HG03354 (cell line): ENCODE measurements around the gene PCDHGB6.
"Not testable (repeated sequence)": the region's sequence is repeated elsewhere in the genome, so short reads cannot be mapped to it uniquely, and the experiment has no call there.

ENCODE experiments used
- ATAC-seq: cut with Tn5 transposase; IDR thresholded peaks from one replicate; pipeline ENCODE4 v1.9.1; 2021; ENCODE audit warnings: mild to moderate bottlenecking; ENCODE audit not compliant: unreplicated experiment, poor library complexity, severe bottlenecking

Gene PCDHGB6

DNA sequence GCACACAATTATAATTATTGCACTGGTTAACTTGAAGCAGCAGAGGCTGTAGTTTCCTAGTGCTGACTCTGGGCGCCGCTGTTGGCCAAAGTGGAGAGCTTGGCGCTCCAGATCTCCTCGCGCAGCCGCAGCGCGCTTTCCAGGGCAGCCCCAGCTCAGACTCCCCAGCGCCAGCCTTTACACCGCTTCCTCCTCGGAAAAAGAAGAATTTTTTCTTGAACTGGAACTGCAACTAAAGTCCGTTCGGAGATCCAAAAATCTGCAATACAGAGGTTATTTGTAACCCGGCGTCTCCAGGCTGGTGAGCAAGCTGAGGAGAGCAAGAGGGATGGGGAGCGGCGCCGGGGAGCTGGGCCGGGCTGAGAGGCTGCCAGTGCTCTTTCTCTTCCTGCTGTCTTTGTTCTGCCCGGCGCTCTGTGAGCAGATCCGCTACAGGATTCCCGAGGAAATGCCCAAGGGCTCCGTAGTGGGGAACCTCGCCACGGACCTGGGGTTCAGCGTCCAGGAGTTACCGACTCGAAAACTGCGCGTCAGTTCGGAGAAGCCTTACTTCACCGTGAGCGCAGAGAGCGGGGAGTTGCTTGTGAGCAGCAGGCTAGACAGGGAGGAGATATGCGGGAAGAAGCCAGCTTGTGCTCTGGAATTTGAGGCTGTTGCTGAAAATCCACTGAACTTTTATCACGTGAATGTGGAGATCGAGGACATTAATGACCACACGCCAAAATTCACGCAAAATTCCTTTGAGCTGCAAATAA lies 20.1 kb upstream of the PCDHGB6 start, which contains the start of gene PCDHGB4:
Gene PCDHGB4, plus strand, starts transcription at position 142 of the 755 bp plus-strand sequence. Its CDS starts 187 bp downstream, at position 329.
- peak; percentile 98 for ATAC-seq

DNA sequence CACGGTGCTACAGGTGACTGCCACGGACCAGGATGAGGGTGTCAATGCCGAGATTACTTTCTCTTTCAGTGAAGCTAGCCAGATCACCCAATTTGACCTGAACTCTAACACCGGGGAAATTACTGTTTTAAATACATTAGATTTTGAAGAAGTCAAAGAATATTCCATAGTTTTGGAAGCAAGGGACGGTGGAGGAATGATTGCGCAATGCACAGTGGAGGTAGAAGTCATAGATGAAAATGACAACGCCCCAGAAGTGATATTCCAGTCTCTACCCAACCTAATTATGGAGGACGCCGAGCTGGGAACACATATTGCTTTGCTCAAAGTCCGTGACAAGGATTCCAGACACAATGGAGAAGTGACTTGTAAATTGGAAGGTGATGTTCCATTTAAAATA lies 19.2 kb upstream of the PCDHGB6 start:
- no peak for ATAC-seq

DNA sequence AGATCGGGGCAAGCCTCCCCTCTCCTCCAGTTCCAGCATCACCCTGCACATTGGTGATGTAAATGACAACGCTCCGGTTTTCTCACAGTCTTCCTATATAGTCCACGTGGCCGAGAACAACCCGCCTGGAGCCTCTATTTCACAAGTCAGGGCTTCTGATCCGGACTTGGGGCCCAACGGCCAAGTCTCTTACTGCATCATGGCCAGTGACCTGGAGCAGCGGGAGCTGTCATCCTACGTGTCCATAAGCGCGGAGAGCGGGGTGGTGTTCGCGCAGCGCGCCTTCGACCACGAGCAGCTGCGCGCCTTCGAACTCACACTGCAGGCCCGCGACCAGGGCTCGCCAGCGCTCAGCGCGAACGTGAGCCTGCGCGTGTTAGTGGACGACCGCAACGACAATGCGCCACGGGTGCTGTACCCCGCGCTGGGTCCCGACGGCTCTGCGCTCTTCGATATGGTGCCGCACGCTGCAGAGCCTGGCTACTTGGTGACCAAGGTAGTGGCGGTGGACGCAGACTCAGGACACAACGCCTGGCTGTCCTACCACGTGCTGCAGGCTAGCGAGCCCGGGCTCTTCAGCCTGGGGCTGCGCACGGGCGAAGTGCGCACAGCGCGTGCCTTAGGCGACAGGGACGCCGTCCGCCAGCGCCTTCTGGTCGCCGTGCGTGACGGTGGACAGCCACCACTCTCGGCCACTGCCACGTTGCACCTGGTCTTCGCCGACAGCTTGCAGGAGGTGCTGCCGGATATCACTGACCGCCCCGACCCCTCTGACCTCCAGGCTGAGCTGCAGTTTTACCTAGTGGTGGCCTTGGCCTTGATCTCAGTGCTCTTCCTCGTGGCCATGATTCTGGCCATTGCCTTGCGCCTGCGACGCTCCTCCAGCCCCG lies 18.4 kb upstream of the PCDHGB6 start:
- ATAC-seq = no peak

DNA sequence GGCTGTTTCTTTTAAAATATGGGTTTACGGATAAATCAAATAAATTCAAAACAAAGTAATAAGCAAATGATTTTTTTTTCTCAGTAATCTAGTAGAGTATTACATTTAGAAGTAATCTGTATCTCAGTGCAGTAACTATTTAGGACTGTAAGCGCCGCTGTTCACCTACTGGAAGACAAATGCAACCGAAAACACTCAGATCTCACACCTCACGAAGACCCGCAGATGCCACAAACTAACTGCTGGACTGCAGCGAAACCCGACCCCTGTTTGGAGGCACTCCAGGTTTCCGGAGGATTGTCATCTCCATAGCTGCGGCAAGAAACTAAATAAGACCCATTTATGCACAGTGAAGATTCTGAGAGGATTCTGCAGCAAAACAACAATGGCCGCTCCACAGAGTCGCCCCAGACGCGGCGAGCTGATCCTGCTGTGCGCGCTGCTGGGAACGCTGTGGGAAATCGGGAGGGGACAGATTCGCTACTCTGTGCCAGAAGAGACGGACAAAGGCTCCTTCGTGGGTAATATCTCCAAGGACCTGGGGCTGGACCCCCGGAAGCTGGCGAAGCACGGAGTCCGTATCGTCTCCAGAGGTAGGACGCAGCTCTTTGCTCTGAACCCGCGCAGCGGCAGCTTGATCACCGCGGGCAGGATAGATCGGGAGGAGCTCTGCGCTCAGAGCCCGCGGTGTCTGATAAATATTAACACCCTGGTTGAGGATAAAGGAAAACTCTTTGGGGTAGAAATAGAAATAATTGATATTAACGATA lies 15.2 kb upstream of the PCDHGB6 start, which contains the start of gene PCDHGA8:
Gene PCDHGA8, plus strand, starts transcription at position 205 of the 770 bp plus-strand sequence. Its CDS starts 181 bp downstream, at position 386.
- ATAC-seq = no peak

DNA sequence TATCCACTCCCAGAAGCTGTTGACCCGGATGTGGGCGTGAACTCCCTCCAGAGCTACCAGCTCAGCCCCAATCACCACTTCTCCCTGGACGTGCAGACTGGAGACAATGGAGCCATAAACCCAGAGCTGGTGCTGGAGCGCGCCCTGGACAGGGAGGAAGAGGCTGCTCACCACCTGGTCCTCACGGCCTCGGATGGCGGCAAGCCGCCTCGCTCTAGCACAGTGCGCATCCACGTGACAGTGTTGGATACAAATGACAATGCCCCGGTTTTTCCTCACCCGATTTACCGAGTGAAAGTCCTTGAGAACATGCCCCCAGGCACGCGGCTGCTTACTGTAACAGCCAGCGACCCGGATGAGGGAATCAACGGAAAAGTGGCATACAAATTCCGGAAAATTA lies 14.6 kb upstream of the PCDHGB6 start:
- ATAC-seq = no peak

DNA sequence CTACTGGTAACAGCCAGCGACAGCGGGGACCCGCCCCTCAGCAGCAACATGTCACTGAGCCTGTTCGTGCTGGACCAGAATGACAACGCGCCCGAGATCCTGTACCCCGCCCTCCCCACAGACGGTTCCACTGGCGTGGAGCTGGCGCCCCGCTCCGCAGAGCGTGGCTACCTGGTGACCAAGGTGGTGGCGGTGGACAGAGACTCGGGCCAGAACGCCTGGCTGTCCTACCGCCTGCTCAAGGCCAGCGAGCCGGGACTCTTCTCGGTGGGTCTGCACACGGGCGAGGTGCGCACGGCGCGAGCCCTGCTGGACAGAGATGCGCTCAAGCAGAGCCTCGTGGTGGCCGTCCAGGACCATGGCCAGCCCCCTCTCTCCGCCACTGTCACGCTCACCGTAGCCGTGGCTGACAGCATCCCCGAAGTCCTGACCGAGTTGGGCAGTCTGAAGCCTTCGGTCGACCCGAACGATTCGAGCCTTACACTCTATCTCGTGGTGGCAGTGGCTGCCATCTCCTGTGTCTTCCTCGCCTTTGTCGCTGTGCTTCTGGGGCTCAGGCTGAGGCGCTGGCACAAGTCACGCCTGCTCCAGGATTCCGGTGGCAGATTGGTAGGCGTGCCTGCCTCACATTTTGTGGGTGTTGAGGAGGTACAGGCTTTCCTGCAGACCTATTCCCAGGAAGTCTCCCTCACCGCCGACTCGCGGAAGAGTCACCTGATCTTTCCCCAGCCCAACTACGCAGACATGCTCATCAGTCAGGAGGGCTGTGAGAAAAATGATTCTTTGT lies 13.2 kb upstream of the PCDHGB6 start:
- ATAC-seq = not testable (repeated sequence)

DNA sequence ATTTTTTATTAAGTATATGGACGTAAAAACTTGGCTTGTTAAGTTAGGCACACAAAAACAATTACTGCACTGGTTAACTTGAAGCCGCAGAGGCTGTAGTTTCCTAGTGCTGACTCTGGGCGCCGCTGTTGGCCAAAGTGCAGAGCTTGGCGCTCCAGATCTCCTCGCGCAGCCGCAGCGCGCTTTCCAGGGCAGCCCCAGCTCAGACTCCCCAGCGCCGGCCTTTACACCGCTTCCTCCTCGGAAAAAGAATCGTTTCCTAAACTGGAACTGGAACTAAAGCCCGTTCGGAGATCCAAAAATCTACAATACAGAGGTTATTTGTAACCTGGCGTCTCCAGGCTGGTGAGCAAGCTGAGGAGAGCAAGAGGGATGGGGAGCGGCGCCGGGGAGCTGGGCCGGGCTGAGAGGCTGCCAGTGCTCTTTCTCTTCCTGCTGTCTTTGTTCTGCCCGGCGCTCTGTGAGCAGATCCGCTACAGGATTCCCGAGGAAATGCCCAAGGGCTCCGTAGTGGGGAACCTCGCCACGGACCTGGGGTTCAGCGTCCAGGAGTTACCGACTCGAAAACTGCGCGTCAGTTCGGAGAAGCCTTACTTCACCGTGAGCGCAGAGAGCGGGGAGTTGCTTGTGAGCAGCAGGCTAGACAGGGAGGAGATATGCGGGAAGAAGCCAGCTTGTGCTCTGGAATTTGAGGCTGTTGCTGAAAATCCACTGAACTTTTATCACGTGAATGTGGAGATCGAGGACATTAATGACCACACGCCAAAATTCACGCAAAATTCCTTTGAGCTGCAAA lies 9.9 kb upstream of the PCDHGB6 start, which contains the start of gene PCDHGB5:
Gene PCDHGB5, plus strand, starts transcription at position 192 of the 796 bp plus-strand sequence. Its CDS starts 181 bp downstream, at position 373.
- peak; percentile 93 for ATAC-seq

DNA sequence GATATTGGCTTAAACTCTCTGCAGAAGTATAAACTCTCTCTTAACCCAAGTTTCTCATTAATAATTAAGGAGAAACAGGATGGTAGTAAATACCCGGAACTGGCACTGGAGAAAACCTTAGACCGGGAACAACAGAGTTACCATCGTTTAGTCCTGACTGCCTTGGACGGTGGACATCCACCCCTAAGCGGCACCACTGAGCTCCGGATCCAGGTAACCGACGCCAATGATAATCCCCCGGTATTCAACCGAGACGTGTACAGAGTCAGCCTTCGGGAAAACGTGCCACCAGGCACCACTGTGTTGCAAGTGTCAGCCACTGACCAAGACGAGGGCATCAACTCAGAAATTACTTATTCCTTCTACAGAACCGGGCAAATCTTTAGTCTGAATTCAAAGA lies 9.2 kb upstream of the PCDHGB6 start:
- no peak for ATAC-seq

DNA sequence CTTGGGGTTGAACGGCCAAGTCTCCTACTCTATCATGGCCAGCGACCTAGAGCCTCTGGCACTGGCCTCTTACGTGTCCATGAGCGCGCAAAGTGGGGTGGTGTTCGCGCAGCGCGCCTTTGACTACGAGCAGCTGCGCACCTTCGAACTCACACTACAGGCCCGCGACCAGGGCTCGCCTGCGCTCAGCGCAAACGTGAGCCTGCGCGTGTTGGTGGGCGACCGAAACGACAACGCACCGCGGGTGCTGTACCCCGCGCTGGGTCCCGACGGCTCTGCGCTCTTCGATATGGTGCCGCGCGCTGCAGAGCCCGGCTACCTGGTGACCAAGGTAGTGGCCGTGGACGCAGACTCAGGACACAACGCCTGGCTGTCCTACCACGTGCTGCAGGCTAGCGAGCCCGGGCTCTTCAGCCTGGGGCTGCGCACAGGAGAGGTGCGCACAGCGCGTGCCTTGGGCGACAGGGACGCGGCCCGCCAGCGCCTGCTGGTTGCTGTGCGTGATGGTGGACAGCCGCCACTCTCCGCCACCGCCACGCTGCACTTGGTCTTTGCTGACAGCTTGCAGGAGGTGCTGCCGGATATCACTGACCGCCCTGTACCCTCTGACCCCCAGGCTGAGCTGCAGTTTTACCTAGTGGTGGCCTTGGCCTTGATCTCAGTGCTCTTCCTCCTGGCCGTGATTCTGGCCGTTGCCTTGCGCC lies 8.1 kb upstream of the PCDHGB6 start:
- ATAC-seq = no peak

DNA sequence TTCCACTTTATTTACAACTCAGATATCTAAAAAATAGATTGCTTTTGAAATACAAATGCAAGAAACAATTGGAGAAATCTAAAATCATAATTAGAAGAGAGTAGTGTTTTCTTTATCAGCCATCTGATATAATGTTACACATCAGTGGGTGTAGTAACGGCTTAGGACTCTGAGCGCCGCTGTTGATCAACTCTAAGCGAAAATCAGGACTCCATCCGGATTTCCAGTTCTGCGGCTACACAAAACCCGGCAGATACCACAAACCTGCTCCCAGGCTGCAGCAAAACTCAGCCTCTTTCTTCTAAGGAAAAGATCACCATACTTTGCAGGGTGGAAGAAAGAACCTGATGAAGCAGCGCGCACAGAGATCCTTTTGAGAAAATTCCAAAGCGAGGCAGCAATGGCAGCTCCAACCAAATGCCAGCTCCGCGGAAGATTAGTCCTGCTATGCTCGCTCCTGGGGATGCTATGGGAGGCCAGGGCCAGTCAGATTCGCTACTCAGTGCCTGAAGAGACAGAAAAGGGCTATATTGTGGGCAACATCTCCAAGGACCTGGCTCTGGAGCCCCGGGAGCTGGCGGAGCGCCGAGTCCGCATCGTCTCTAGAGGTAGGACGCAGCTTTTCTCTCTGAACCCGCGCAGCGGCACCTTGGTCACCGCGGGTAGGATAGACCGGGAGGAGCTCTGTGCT lies 5.1 kb upstream of the PCDHGB6 start, which contains the start of gene PCDHGA9:
Gene PCDHGA9, plus strand, starts transcription at position 226 of the 691 bp plus-strand sequence. Its CDS starts 175 bp downstream, at position 401.
- no peak for ATAC-seq

DNA sequence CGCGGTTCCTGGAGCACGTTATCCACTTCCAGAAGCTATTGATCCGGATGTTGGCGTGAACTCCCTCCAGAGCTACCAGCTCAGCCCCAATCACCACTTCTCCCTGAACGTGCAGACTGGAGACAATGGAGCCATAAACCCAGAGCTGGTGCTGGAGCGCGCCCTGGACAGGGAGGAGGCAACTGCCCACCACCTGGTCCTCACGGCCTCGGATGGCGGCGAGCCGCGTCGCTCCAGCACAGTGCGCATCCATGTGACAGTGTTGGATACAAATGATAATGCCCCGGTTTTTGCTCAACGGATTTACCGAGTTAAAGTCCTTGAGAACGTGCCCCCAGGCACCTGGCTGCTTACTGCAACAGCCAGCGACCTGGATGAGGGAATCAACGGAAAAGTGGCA lies 4.4 kb upstream of the PCDHGB6 start:
- ATAC-seq = no peak

DNA sequence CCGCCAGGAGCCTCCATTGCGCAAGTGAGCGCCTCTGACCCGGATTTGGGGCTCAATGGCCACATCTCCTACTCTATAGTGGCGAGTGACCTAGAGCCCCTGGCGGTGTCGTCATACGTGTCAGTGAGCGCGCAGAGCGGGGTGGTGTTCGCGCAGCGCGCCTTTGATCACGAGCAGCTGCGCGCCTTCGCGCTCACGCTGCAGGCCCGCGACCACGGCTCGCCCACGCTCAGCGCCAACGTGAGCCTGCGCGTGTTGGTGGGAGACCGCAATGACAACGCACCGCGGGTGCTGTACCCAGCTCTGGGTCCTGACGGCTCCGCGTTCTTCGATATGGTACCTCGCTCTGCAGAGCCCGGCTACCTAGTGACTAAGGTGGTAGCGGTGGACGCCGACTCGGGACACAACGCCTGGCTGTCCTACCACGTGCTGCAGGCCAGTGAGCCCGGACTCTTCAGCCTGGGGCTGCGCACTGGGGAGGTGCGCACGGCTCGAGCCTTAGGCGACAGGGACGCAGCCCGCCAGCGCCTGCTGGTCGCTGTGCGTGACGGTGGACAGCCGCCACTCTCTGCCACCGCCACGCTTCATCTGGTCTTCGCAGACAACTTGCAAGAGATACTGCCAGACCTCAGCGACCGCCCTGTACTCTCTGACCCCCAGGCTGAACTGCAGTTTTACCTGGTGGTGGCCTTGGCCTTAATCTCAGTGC lies 1.9 kb downstream of the PCDHGB6 start:
- no peak for ATAC-seq

DNA sequence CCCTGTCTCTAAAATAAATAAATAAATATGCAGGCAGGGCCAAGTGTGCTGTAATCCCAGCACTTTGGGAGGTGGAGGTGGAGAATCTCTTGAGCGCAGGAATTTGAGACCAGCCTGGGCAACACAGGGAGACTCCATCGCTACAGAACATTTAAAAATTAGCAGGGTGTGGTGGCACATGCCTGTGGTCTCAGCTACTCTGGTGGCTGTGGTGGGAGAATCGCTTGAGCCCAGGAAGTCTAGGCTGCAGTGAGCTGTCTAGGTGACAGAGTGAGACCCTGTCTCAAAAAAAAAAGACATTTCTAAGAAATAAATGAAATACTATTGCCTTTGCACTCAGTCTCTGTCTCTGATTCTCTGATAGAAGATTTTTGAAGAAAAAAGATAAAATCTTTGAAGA lies 3.8 kb downstream of the PCDHGB6 start:
- ATAC-seq = no peak

DNA sequence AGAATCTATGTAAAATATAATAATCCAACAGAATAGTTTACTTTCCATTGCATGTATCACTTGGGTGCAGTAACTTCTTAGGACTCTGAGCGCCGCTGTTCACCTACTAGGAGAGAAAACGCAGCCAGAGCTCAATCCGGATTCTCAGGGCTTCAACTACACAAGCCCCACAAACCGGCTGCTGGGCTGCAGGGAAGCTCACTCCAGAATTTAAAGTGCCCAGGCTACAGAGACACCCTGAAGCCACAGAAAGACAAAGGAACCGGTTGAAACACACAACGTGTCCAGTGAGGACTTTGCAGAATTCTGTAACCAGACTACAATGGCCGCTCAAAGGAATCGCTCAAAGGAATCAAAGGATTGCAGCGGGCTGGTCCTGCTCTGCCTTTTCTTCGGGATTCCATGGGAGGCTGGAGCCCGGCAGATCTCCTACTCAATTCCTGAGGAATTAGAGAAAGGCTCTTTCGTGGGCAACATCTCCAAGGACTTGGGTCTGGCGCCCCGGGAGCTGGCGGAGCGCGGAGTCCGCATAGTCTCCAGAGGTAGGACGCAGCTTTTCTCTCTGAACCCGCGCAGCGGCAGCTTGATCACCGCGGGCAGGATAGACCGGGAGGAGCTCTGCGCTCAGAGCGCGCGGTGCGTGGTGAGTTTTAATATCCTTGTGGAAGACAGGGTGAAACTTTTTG lies 5.2 kb downstream of the PCDHGB6 start, which contains the start of gene PCDHGA10:
Gene PCDHGA10, plus strand, starts transcription at position 134 of the 686 bp plus-strand sequence. Its CDS starts 189 bp downstream, at position 323.
- ATAC-seq = peak; percentile 81

DNA sequence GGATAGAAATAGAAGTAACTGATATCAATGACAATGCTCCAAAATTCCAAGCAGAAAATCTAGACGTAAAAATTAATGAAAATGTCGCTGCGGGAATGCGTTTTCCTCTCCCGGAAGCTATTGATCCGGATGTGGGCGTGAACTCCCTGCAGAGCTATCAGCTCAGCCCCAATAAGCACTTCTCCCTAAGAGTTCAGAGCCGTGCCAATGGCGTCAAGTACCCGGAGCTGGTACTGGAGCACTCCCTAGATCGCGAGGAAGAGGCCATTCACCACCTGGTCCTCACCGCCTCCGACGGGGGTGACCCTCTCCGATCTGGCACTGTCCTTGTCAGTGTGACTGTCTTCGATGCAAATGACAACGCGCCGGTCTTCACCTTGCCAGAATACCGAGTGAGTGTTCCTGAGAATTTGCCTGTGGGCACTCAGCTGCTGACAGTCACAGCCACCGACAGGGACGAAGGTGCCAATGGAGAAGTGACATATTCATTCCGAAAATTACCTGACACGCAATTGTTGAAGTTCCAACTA lies 5.8 kb downstream of the PCDHGB6 start:
- ATAC-seq = no peak
